Common myeloid progenitor, CD34-positive (primary cell): Measurements from ENCODE around the gene NBPF3.
A peak's percentile ranks its signal among the peaks of the same experiment; 100 is the strongest.

Experiments
- CTCF ChIA-PET: fragments of 350-600 bp; sonication (Branson Sonifier 250); formaldehyde crosslinking; loops from one replicate; lab custom pipeline; 2021; ENCODE audit warnings: antibody characterized with exemption; lab: Charles Lee
- POLR2A ChIA-PET: fragments of 350-600 bp; sonication (Branson Sonifier 250); formaldehyde crosslinking; loops from one replicate; lab custom pipeline; 2021; ENCODE audit warnings: antibody characterized with exemption; lab: Charles Lee
- DNase-seq, 3 donors: peaks; one replicate each; pipeline versions ENCODE4 v3.0.0 to v3.0.0-alpha.2; 2013
- H3K27ac ChIP-seq, 2 experiments: 1 replicate in 1 of 2; 2 replicates in 1 of 2; pipeline ENCODE4 v1.7.0; 2013; ENCODE audit warnings: inconsistent platforms in 2 of 2, low read length in 2 of 2, mild to moderate bottlenecking in 2 of 2, low read depth in 1 of 2, moderate library complexity in 1 of 2; ENCODE audit not compliant: severe bottlenecking in 2 of 2, insufficient read depth in 1 of 2, poor library complexity in 1 of 2
- H3K27me3 ChIP-seq, 5 experiments: replicated peaks in 2 of 5; 1 replicate in 3 of 5; 2 replicates in 2 of 5; pipeline versions ENCODE4 v1.6.1 to v1.7.0; 2013; ENCODE audit warnings: low read length in 4 of 5, mild to moderate bottlenecking in 2 of 5, moderate library complexity in 2 of 5, inconsistent platforms in 1 of 5; ENCODE audit not compliant: insufficient read depth in 5 of 5, control insufficient read depth in 4 of 5
- H3K36me3 ChIP-seq, 4 experiments: 1 replicate in 2 of 4; 2 replicates in 2 of 4; pipeline versions ENCODE4 v1.6.1 to v1.7.0; 2013; ENCODE audit warnings: low read length in 3 of 4, control low read depth in 1 of 4, mild to moderate bottlenecking in 1 of 4; ENCODE audit not compliant: control insufficient read depth in 4 of 4, insufficient read depth in 4 of 4
- H3K4me1 ChIP-seq, 4 experiments: 1 replicate in 3 of 4; 2 replicates in 1 of 4; pipeline versions ENCODE4 v1.6.1 to v1.7.1; 2013; ENCODE audit warnings: low read length in 3 of 4, mild to moderate bottlenecking in 3 of 4, control low read depth in 1 of 4, inconsistent platforms in 1 of 4, moderate library complexity in 1 of 4; ENCODE audit not compliant: control insufficient read depth in 4 of 4, insufficient read depth in 4 of 4; ENCODE audit errors: control extremely low read depth in 1 of 4
- H3K4me3 ChIP-seq, 7 experiments: 1 replicate in 4 of 7; 2 replicates in 3 of 7; pipeline versions ENCODE4 v1.5.1 to v1.7.0; 2013; ENCODE audit warnings: mild to moderate bottlenecking in 7 of 7, low read length in 6 of 7, moderate library complexity in 6 of 7, inconsistent platforms in 2 of 7, low read depth in 2 of 7, control low read depth in 1 of 7; ENCODE audit not compliant: insufficient read depth in 4 of 7, control insufficient read depth in 1 of 7; ENCODE audit errors: extremely low read depth in 1 of 7
- H3K9me3 ChIP-seq, 5 experiments: 1 replicate in 4 of 5; 2 replicates in 1 of 5; pipeline versions ENCODE4 v1.6.1 to v1.7.1; 2013; ENCODE audit warnings: low read length in 4 of 5, mild to moderate bottlenecking in 2 of 5, inconsistent platforms in 1 of 5, low read depth in 1 of 5, moderate library complexity in 1 of 5; ENCODE audit not compliant: control insufficient read depth in 4 of 5, insufficient read depth in 2 of 5; ENCODE audit errors: control extremely low read depth in 1 of 5
- WGBS: methylation state at CpG from one replicate; pipeline ENCODE4 v1.1.5; 2013; ENCODE audit not compliant: insufficient coverage; 5-methylcytosine and 5-hydroxymethylcytosine counted together

Gene NBPF3

GRCh38 chr1:21523297-21523813, 83.4 kb downstream of the NBPF3 start:
- H3K4me1 ChIP-seq: peaks cover 0 to 13% (median 11%) of the 10 kb centered on the region in 4 experiments
- no peak overlapping the region for H3K27ac ChIP-seq
- no peak for DNase-seq
- no peaks in the 10 kb centered on the region for H3K9me3 ChIP-seq
- no peaks in the 10 kb centered on the region for H3K36me3 ChIP-seq
- WGBS: 89% methylated on average over 7 of the region's 7 CpGs
- H3K4me3 ChIP-seq: no peak overlapping the region
- CTCF ChIA-PET: interaction anchor here (1.2 to 2.1 kb wide), 4 partner anchors 10 to 49 kb away, joined by 3 to 10 read pairs (median 4); no protein-coding TSS in a partner anchor
- POLR2A ChIA-PET: no interaction called here
- H3K27me3 ChIP-seq: peaks cover 0 to 4% (median 0%) of the 10 kb centered on the region in 5 experiments

- Histone ChIP-seq H3K9me3 (no peaks in the 10 kb centered on the region), H3K4me3 (no peak overlapping the region), H3K36me3 (no peaks in the 10 kb centered on the region), H3K4me1 (peaks cover 0 to 13% (median 11%) of the 10 kb centered on the region in 4 experiments), H3K27me3 (peaks cover 0 to 4% (median 0%) of the 10 kb centered on the region in 5 experiments), H3K27ac (no peak overlapping the region)
- no peak for DNase-seq
- ChIA-PET CTCF (interaction anchor here (1.0 to 2.1 kb wide), 3 partner anchors 11 to 134 kb away, joined by 3 to 10 read pairs (median 5); no protein-coding TSS in a partner anchor), POLR2A (no interaction called here)
- 69% methylated on average over 4 of the region's 5 CpGs for WGBS
These were observed 84.3 kb downstream of the NBPF3 start for GRCh38 chr1:21524220-21524619.

- POLR2A ChIA-PET: no interaction called here
- peak overlapping the region in 1 of 7 experiments; percentile 41 for H3K4me3 ChIP-seq
- H3K36me3 ChIP-seq: no peaks in the 10 kb centered on the region
- H3K27ac ChIP-seq: no peak overlapping the region
- DNase-seq: peak in 2 of 3 donors; percentile 25 to 29
- H3K4me1 ChIP-seq: peaks cover 0 to 13% (median 11%) of the 10 kb centered on the region in 4 experiments
- CTCF ChIA-PET: interaction anchor here (1.0 to 2.1 kb wide), 4 partner anchors 10 to 133 kb away, joined by 3 to 10 read pairs (median 4); no protein-coding TSS in a partner anchor
- 11% methylated on average over 12 of the region's 14 CpGs for WGBS
- H3K9me3 ChIP-seq: no peaks in the 10 kb centered on the region
- H3K27me3 ChIP-seq: peaks cover 0 to 7% (median 0%) of the 10 kb centered on the region in 5 experiments
These were observed 84.9 kb downstream of the NBPF3 start for GRCh38 chr1:21524686-21525339.

GRCh38 chr1:21525340-21525717, 85.4 kb downstream of the NBPF3 start:
- H3K27me3 ChIP-seq: peaks cover 0 to 9% (median 0%) of the 10 kb centered on the region in 5 experiments
- CTCF ChIA-PET: interaction anchor here (1.1 to 1.2 kb wide), 2 partner anchors 13 to 133 kb away, joined by 4 to 5 read pairs; no protein-coding TSS in a partner anchor
- H3K9me3 ChIP-seq: no peaks in the 10 kb centered on the region
- H3K4me3 ChIP-seq: no peak overlapping the region
- no peak overlapping the region for H3K27ac ChIP-seq
- no peaks in the 10 kb centered on the region for H3K36me3 ChIP-seq
- 70% methylated on average over 4 of the region's 7 CpGs for WGBS
- H3K4me1 ChIP-seq: peaks cover 0 to 13% (median 11%) of the 10 kb centered on the region in 4 experiments
- DNase-seq: no peak
- POLR2A ChIA-PET: no interaction called here

- Histone ChIP-seq H3K36me3 (no peaks in the 10 kb centered on the region), H3K4me1 (peaks cover 0 to 13% (median 11%) of the 10 kb centered on the region in 4 experiments), H3K9me3 (no peaks in the 10 kb centered on the region), H3K4me3 (no peak overlapping the region), H3K27ac (no peak overlapping the region), H3K27me3 (peaks cover 0 to 13% (median 0%) of the 10 kb centered on the region in 5 experiments)
- POLR2A ChIA-PET: no interaction called here
- DNase-seq: peak in 2 of 3 donors; percentile 22
- CTCF ChIA-PET: interaction anchor here (1.2 kb wide), 1 partner anchor 14 kb away, joined by 3 read pairs; no protein-coding TSS in a partner anchor
- WGBS: 14% methylated on average over 1 of the region's 1 CpG
These were observed 86.5 kb downstream of the NBPF3 start for GRCh38 chr1:21526441-21526840.

- ChIA-PET POLR2A (no interaction called here), CTCF (no interaction called here)
- Histone ChIP-seq H3K36me3 (no peaks in the 10 kb centered on the region), H3K4me1 (no peaks in the 10 kb centered on the region), H3K9me3 (no peaks in the 10 kb centered on the region), H3K27me3 (peaks cover 0 to 16% (median 2%) of the 10 kb centered on the region in 5 experiments), H3K27ac (no peak overlapping the region), H3K4me3 (no peak overlapping the region)
- no peak for DNase-seq
- no CpG with 5 or more reads among the region's 7 CpGs for WGBS
These were observed 90.6 kb downstream of the NBPF3 start for GRCh38 chr1:21530368-21531016.
